HG02759 (cell line): ENCODE results near the gene NCOA4.
"Not testable (repeated sequence)": the region's sequence is repeated elsewhere in the genome, so short reads cannot be mapped to it uniquely, and the experiment has no call there.

Experiments used
- ATAC-seq: cut with Tn5 transposase; IDR thresholded peaks from one replicate; pipeline ENCODE4 v1.9.1; 2021; ENCODE audit warnings: mild to moderate bottlenecking, moderate library complexity; ENCODE audit not compliant: unreplicated experiment

NCOA4 gene

DNA sequence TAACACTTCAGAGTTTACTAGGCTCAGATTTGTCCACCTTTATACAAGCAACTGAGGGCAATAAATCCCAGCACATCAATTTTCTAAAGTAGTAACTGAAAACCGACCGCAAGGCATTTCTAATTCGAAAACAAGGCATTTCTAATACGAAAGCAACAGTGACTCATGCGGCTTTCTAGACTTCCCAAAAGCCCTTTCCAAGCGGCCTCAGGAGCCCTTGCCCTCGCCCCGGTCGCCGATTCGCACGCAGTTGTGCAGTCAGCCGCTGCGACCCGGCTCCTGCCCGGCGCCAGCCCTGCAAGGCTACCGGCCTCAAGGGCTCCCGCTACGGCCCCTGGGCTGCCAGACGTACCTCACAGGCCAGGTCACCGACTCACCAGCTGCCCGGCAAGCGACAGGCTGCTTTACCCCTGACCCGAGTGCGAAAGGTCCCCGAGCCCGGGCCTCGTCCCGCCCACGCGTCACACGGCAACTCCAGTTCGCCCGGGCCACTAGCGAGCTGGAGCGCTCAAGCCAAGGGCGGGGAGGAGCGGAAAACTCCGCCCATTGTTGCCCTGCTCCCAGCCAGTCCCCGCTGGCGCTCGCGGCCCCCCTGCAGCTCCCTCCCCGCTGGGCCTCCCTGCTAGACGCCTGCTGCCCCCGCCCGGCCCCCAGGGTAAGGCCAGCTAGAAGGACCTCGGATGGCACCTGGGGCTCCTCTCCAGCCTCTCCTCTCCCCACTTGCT lies 7.3 kb downstream of the NCOA4 start:
- peak; percentile 96 for ATAC-seq

DNA sequence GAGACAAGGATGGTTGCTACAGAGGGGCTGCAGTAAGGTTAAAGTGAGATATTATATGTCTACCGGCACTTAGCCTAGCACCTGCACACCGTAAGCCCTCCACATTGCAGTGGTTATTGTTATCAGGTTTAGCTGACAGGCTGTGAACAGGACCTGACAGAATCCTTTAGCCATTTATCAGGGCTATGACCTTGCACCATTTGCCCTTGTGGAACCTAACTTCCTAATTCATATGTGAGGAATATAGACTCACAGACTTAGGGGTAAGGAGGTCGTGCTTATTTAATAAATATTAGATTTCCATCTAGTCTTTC lies 10.1 kb downstream of the NCOA4 start:
- ATAC-seq, result no peak

DNA sequence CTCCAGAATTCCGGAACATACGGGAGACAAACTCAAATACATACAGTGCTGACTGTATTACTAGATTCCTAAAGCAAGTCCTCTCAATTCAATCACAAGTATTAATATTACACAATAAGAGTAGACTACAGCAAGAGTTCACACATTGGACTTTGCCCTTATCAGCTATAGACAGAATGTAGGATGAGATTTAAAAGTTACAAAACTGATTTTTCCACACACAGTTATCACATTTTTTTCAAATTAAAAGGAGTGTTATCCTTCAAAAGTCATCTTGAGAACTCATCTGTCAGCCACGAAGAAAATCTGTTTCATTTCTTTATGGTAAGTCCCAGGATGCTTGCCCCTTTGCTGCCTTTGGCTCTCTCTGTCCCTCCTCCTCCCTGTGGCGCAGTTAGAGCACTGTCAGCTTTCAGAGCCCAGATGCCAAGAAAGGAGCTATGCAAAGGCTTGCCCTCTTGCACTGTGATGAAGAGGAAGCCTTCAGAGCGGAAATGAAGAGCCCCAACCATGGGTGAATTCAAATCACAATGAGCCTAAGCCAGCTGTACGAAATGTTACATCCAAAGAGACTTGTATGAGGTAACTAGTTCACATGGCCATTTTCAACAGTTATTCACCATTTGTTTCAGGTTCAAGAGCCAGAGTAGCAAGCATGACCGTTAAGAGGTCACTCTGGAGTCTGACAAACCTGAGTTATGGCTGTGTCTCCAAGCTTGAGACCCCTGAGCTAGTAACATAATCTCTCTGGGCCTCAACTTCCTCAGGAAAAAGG lies 10.7 kb downstream of the NCOA4 start:
- peak; percentile 33 for ATAC-seq

DNA sequence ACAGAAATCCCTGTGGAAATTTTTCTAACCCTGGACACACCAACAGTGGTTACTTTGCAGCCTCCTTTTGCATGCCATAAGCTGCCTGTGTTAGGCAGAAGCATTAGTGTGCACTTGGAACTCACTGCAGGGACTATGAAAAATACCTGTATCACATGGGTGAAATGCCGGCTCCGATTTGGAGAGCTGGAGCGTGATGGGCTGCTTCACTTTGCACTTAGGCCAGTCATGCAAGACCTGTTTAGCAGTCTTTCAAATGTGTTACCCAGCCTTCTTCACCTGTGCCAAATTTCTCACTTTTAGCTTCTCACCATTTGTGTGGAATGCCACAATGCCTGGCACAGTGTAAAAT lies 11.3 kb downstream of the NCOA4 start:
- no peak for ATAC-seq

- no peak for ATAC-seq
Measured at GRCh38 chr10:46018453-46019176, 11.8 kb downstream of the NCOA4 start.

- ATAC-seq, result no peak
Measured at GRCh38 chr10:46017733-46018132, 12.7 kb downstream of the NCOA4 start.

- no peak for ATAC-seq
Measured at GRCh38 chr10:46016811-46017210, 13.6 kb downstream of the NCOA4 start.

- ATAC-seq, result no peak
Measured at GRCh38 chr10:46016190-46016589, 14.2 kb downstream of the NCOA4 start.

DNA sequence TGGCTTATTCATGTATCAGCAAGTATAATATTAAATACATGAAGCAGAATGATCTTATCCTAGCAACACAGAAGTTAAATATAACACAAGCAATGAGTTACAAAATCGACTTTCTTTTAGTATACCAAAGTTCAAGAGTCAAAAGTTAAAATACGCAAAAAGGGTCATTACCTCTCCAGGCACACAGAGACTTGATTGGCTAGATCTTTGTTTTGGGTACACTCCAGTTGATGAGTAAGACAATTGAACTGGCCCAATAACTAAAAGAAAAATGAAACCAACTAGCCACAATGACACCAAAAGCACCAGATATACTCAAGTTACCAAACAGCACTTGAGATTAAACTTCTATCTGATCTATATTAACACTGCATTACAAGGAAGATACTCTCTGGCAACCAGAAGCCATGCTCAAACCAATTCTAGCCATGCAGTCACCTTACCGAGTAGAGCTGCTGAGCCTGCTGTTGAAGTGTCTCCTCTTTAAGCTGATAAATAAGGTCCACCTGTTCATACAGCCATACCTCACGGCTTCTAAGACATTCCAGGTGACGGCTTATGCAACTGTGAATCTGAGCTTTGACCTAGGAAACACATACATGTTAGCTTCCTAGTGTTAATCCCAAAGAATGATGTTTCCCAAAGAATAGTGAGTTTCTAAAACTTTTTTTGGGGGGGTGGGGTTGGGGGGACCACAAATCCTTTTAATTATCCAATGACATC lies 15.6 kb downstream of the NCOA4 start:
- ATAC-seq, result no peak

DNA sequence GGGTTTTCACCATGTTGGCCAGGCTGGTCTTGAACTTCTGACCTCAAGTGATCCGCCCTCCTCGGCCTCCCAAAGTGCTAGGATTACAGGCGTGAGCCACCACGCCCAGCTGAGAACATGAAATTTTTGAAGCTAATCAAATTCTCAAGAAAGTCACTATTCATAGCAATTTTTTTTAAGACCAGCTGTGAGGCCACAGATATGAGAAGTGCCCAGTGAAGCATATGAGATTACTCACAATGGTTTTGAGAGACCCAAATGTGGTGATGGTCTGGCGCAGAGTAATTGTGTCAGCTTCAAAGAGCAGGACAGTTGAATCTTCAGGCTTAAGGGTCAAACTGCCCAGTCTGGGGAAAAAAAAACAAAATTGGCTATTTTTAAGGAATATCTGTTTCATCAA lies 16.2 kb downstream of the NCOA4 start:
- ATAC-seq, result no peak

GRCh38 chr10:46012746-46013145 lies 17.7 kb downstream of the NCOA4 start:
- no peak for ATAC-seq

DNA sequence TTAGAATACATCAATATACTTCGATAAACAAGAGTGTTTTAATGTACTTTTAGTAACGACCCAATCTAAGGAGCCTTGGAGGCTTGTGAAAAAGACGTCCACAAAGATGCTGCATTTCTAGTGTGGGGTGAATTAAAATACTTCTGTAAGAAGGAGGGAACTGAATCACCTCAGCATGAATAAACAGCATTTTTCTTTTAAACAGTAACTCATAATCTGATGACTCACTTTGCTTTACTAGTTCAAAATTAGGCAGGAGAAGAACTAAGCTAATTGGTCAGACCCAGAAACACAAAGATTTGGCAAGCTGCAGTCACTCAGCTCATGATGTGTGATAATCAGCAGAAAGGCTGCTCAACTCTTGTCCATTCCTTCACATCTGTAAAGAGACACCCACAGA lies 24.2 kb downstream of the NCOA4 start:
- no peak for ATAC-seq

DNA sequence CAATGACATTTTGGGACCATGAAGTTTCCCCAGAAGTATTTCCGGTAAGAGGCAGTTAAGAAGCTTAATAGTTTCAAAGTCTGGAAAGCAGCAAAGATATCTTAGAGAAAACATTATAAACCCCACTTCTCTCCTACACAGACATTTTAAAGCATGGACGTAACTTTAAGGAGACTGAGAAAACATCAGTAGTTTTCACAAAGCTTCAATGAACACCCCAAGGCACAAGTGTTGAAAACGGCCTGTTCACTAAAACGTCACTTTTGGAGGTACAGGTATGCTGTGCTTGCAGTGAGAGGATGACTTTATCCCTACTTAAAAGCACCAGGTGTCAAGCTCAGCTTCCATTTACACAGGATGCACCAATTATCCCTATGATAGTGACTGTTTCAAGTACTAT lies 25.0 kb downstream of the NCOA4 start:
- no peak for ATAC-seq

DNA sequence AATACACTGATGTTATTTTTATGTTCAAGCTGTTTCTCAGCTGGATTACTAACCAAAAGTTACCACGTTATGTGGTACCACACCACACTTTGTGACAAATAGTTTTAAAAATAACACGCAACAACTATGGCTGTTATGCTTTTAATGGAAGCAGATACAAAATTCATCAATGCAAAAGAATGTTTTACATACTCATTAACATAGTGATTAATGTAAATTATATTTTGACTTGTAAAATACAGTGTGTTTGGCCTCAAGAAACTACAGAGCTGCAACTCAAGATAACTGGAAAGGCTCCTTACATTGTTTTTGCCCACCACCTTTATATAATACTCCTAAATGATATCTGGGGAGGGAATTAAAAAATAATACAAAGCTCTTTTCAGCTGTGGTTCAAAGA lies 25.5 kb downstream of the NCOA4 start:
- no peak for ATAC-seq

GRCh38 chr10:46002916-46003693 lies 27.3 kb downstream of the NCOA4 start:
- no peak for ATAC-seq

DNA sequence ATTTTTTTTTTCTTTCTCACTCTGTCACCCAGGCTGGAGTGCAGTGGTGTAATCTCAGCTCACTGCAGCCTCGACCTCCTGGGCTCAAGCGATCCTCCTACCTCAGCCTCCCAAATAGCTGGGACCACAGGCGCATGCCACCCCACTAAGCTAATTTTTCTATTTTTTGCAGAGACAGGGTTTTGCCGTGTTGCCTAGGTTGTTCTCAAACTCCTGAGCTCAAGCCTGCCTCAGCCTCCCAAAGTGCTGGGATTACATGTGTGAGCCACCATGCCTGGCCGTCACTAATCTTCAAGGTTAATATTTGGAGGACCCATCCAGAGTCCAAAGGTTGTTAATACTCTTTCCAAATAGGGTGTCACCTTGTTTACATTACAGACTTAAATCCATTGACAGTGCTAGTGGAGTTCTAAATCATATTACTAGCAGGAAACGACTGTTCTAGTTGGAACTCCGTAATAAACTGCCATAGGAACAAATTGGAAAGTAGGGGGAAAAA lies 28.2 kb downstream of the NCOA4 start:
- not testable (repeated sequence) for ATAC-seq

- no peak for ATAC-seq
Measured at GRCh38 chr10:46001187-46001756, 29.2 kb downstream of the NCOA4 start.

DNA sequence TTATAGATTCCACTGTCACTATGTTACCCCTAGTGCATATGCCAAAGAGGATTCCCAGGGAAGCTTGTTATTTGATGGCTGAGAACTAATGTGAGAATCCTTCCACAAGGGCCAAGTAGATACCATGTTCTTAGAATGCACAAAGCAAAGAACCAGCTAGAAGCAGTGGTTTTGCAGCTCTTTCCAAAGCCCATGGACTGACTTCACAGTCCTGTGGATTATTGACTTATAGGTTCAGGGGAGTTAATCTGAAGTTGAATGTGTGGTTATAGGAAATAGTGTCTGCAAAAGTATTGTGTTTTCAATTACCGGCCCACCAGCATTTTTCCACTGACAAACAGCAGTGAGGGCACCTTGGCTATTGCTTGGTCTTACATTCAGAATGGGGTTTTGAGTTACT lies 29.9 kb downstream of the NCOA4 start:
- ATAC-seq, result no peak

DNA sequence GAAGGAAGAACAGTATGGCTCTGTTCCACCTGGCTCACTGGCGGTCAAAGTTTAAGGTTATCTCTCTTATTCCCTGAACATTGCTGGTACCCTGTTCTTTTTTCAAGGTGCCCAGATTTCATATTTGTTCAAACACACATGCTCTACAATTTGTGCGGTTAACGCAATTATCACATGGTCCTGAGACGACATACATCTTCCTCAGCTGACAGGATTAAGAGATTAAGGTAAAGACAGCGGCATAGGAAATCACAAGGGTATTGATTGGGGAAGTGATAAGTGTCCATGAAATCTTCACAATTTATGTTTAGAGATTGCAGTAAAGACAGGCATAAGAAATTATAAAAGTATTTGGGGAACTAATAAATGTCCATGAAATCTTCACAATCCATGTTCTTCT lies 30.5 kb downstream of the NCOA4 start:
- not testable (repeated sequence) for ATAC-seq
